Hepatocyte (in vitro differentiated cells): ENCODE data around the gene SLC8A1.

ENCODE experiments used
- CTCF ChIP-seq: fragments of 200-600 bp; sonication (generic); IDR thresholded peaks from 2 replicates; pipeline ENCODE4 v1.5.1; 2016; ENCODE audit warnings: antibody characterized with exemption, mild to moderate bottlenecking; ENCODE audit not compliant: poor library complexity
- EZH2 ChIP-seq: fragments of 200-600 bp; sonication (generic); IDR thresholded peaks from 2 replicates; pipeline ENCODE4 v1.6.1; 2016; ENCODE audit warnings: antibody characterized with exemption, mild to moderate bottlenecking, borderline replicate concordance

- TF ChIP-seq CTCF (no peak), EZH2 (no peak)
Measured at GRCh38 chr2:40169430-40169829, 282.5 kb downstream of the SLC8A1 start.
